T-helper 1 cell treated with Interleukin-12 subunit alpha and Interleukin-12 subunit beta and Interleukin-4 antibody, amounts not matched to agents 30 ng/mL and 1 ng/mL, for 36 hours (primary cell): ENCODE results near the gene SCAND1. TPM values are rescaled to one million over a fixed set of nuclear protein-coding genes. Genes with fewer than 3 reads are reported as not detected.

ENCODE experiments used
- intact Hi-C: fragments of 100-400 bp; cut with micrococcal nuclease; formaldehyde crosslinking; loops from one replicate; pipeline ENCODE4 v1.15.1; 2024
- total RNA-seq: library from RNA; stranded (reverse); gene quantifications from 2 replicates; pipeline ENCODE4 v1.2.3, GENCODE V29; 2022

SCAND1 gene
- total RNA-seq, 1 donor from 2014 or later = 43.3 TPM

- intact Hi-C loops = no loop called here
These were observed 9.6 kb upstream of the SCAND1 start for GRCh38 chr20:35963878-35964277.

GRCh38 chr20:35959291-35959690 is 5.0 kb upstream of the SCAND1 start:
- intact Hi-C loops = loop anchor here (10.0 kb wide), 2 partner anchors 616 to 1086 kb away; partner anchors contain the start of gene TGIF2

DNA sequence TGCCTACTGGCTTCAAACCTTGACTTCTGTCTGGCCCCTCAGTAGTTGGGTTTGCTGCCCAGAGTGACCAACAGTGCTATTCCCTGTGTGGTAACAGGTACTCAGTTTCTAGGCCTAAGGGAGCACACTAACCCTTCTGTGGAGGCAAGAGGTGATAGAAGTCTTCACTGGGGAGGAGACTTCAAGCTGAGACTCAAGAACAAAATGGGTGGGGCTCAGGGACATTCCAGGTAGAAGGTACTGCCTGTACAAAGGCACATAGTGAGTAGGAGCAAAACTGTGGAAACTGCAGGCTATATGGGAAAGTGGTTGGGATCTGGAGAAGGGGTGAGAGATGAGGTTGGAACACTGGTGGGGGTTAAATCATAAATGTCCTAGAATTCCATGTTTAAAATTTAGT is 2.3 kb upstream of the SCAND1 start:
- intact Hi-C loops = loop anchor here (10.0 kb wide), 2 partner anchors 618 to 1088 kb away; partner anchors contain the start of gene TGIF2

- intact Hi-C loops = loop anchor here (1.0 to 10.0 kb wide), 16 partner anchors 40 to 1960 kb away; partner anchors contain the start of genes CEP250, CPNE1, EDEM2 and EIF6
These were observed 577 bp upstream of the SCAND1 start for GRCh38 chr20:35954907-35955251.

- intact Hi-C loops = loop anchor here (1.0 to 10.0 kb wide), 16 partner anchors 42 to 1959 kb away; partner anchors contain the start of genes CEP250, CPNE1, EDEM2 and EIF6
These were observed 709 bp downstream of the SCAND1 start for GRCh38 chr20:35953387-35954199.

DNA sequence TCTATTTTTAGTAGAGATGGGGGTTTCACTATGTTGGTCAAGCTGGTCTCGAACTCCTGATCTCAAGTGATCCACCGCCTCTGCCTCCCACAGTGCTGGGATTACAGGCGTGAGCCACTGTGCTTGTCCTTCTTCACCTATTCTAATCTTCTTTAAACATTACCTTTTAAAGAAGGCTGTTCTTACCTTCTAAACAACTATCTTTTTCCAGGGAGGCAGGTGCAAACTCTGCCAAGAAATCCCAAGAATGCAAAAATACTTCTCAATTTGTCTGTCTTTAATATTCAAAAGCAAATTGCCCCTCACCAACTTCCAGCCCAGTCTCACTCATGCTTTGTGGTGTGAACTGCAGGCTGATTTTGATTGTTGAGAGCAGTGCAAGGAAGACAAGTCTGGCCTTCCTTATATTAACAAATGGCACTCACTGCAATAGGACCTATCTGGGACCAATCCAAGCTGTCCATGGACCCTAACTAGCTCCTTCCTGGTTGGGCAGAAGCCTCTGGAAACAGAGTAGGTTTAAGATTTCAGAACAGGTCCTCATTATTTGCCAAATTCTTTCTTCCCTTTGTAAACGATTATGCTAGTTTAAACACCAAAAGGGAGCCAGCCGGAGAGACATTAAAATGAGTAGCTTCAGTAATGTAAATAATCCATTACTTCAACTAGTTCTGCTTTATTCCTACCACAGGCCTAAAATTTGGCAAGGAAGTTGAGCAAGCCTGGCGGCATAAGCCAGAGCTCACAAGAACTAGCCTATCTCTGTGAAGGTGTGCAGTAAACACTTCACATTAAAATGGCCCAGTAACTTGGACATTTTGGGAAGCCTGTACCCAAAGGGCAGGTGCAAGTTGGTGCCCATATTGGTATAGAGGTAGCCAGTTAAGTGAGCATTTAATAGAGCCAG is 1.6 kb downstream of the SCAND1 start:
- intact Hi-C loops = loop anchor here (5.0 to 10.0 kb wide), 4 partner anchors 622 to 1092 kb away; partner anchors contain the start of genes EIF6, NDRG3 and TGIF2

DNA sequence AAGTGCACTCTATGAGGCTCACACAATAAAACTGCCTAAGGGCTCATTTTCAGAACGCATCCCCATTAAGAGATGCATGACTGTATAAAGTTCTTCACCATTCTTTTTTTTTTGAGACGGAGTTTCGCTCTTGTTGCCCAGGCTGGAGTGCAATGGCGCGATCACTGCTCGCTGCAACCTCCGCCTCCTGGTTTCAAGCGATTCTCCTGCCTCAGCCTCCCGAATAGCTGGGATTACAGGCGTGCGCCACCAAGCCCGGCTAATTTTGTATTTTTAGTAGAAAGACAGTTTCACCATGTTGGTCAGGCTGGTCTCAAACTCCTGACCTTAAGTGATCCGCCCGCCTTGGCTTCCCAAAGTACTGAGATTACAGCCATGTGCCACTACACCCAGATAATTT is 2.2 kb downstream of the SCAND1 start:
- intact Hi-C loops = loop anchor here (5.0 to 10.0 kb wide), 4 partner anchors 623 to 1093 kb away; partner anchors contain the start of genes EIF6, NDRG3 and TGIF2

DNA sequence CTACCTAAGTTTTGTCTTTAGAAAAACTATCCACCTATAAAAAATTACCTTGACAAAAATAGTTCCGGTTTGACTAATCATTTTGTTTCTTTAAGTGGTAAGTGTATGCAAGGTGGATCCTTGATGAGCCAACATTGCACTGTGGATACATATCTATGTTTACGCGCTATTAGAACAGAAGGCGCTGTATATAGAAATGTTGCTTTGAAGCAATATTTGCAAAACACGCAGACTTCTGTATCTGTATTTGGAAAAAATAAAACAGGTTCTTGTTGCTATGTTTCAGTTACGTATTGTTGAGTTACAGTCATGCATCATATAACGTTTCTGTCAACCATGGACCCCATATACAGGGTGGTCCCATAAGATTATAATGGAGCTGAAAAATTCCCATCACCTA is 4.2 kb downstream of the SCAND1 start:
- intact Hi-C loops = loop anchor here (5.0 to 10.0 kb wide), 4 partner anchors 625 to 1095 kb away; partner anchors contain the start of genes EIF6, NDRG3 and TGIF2

GRCh38 chr20:35947907-35948306 is 6.4 kb downstream of the SCAND1 start:
- intact Hi-C loops = no loop called here

DNA sequence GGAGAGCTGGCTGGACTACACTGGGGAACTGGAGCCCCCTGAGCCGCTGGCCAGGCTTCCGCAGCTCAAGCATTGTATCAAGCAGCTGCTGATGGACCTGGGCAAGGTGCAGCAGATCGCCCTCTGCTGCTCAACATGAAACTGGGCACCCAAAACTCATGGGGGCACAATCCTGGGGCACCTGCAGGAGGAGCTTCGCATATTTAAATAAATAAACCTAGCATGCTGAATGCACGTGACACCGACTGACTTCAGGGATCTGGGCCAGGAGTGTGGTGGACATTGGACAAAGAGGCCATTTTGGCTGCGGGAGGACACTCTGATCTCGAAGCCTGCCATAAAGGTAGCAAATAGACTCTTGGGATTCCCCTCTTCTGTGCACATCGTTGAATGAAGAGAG is 6.8 kb downstream of the SCAND1 start:
- intact Hi-C loops = no loop called here

- intact Hi-C loops = no loop called here
These were observed 12.1 kb downstream of the SCAND1 start for GRCh38 chr20:35942243-35942642.

- intact Hi-C loops = no loop called here
These were observed 12.7 kb downstream of the SCAND1 start for GRCh38 chr20:35941620-35942019.

GRCh38 chr20:35939264-35939663 is 15.0 kb downstream of the SCAND1 start:
- intact Hi-C loops = no loop called here

- intact Hi-C loops = no loop called here
These were observed 20.3 kb downstream of the SCAND1 start for GRCh38 chr20:35934050-35934449.

DNA sequence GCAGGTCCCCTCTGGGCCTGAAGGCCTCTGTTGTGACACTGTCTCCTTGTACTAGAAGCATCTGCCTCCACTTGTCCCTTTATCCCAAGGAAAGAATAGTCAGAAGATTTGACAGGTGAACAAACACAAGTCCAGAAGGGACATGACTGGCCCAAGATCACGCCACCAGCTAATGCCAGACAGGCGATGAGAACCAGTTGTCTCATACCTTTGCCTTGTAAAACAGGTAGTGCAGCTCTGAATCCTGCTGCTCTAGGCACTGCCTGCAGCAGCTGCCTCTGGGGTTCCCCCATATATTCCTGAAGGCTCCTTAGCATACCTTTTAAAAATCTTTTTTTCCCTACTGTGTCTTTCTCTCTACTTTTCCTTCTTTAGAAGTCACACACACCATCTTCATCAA is 25.0 kb downstream of the SCAND1 start:
- intact Hi-C loops = no loop called here

GRCh38 chr20:35920523-35920922 is 33.8 kb downstream of the SCAND1 start:
- intact Hi-C loops = no loop called here

- intact Hi-C loops = no loop called here
These were observed 36.3 kb downstream of the SCAND1 start for GRCh38 chr20:35918021-35918420.

DNA sequence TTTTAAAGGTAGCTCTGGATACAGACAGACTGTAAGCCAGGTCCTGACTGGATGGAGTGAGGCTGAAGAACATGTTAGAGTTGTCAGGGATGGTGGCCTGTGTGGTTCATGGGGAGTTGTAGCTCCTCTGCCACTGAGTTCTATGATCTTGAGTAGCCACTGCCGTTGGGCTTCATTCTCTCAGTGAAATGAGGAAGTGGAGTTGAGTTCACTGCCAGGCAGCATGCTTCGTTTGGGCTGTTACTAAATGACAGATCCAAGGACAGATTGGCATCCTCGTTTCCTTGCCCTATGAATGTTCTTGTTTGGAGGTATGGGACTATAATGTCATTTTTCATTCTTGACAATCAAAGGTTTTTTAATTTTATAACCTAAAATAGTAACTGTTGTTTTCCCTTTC is 37.2 kb downstream of the SCAND1 start:
- intact Hi-C loops = no loop called here

- intact Hi-C loops = no loop called here
These were observed 41.4 kb downstream of the SCAND1 start for GRCh38 chr20:35912881-35913280.

GRCh38 chr20:35910254-35910653 is 44.0 kb downstream of the SCAND1 start:
- intact Hi-C loops = no loop called here

GRCh38 chr20:35909796-35910195 is 44.5 kb downstream of the SCAND1 start:
- intact Hi-C loops = no loop called here

DNA sequence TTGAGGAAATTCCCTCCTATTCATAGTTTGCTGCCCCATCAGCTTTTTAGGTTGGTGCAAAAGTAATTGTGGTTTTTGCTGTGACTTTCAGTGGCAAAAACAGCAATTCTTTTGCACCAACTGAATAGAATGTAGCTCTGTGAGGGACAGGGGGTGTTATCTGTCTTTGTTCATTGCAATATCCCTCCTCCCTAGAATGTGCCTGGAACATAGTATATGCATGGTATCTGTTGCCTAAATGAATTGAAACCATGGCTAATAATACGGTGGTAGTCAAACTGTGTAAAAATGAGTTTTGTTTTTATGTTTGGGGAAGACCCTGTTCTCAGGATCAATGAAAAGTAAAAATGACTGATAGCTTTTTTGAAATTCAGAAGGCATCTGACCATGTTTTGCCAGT is 45.1 kb downstream of the SCAND1 start:
- intact Hi-C loops = no loop called here
